OCI-LY7 (cell line): ENCODE results near the gene MPC1.

ENCODE experiments used
- CTCF ChIP-seq: fragments of 200-600 bp; sonication (generic); conservative IDR thresholded peaks from 2 replicates; pipeline ENCODE4 v1.5.1; 2014; ENCODE audit warnings: mild to moderate bottlenecking, antibody characterized with exemption, low read length, moderate library complexity, mixed read lengths
- EZH2phosphoT487 ChIP-seq: fragments of 200-600 bp; sonication (generic); IDR thresholded peaks from 2 replicates; pipeline ENCODE4 v1.6.1; 2018; ENCODE audit warnings: low read depth, borderline replicate concordance, mild to moderate bottlenecking, mixed run types, antibody characterized with exemption, low read length, moderate library complexity, mixed read lengths

- TF ChIP-seq CTCF: no peak
- TF ChIP-seq EZH2phosphoT487: no peak
Measured at GRCh38 chr6:166411721-166412151, 29.0 kb upstream of the MPC1 start.
